DOHH2 (cell line): Measurements from ENCODE around the gene EEF1AKMT3.
"Not testable (repeated sequence)": the region's sequence is repeated elsewhere in the genome, so short reads cannot be mapped to it uniquely, and the experiment has no call there.

Experiments
- H3F3A ChIP-seq: fragments of 200-600 bp; sonication (generic), shearing (Covaris generic); 2 replicates; pipeline ENCODE4 v1.6.0; 2016; ENCODE audit warnings: antibody characterized with exemption, mild to moderate bottlenecking; ENCODE audit not compliant: control insufficient read depth, insufficient read depth
- H3K27ac ChIP-seq: fragments of 200-600 bp; sonication (generic); 2 replicates; pipeline ENCODE4 v1.5.1; 2014; ENCODE audit warnings: low read depth, mild to moderate bottlenecking, low read length, moderate library complexity
- H3K27me3 ChIP-seq: fragments of 200-600 bp; sonication (generic); 2 replicates; pipeline ENCODE4 v1.6.1; 2014; ENCODE audit warnings: mild to moderate bottlenecking, low read length, mixed read lengths; ENCODE audit not compliant: control insufficient read depth
- H3K36me3 ChIP-seq: fragments of 200-600 bp; sonication (generic); 2 replicates; pipeline ENCODE4 v1.6.1; 2014; ENCODE audit warnings: mild to moderate bottlenecking, low read length, moderate library complexity, mixed read lengths; ENCODE audit not compliant: control insufficient read depth
- H3K4me1 ChIP-seq: fragments of 200-600 bp; sonication (generic); 2 replicates; pipeline ENCODE4 v1.6.1; 2014; ENCODE audit warnings: mild to moderate bottlenecking, low read length, mixed read lengths; ENCODE audit not compliant: control insufficient read depth
- H3K4me2 ChIP-seq: fragments of 200-600 bp; sonication (generic); 2 replicates; pipeline ENCODE4 v1.6.0; 2014; ENCODE audit warnings: mild to moderate bottlenecking, low read length, moderate library complexity
- H3K4me3 ChIP-seq: fragments of 200-600 bp; sonication (generic); 2 replicates; pipeline ENCODE4 v1.5.1; 2014; ENCODE audit warnings: mild to moderate bottlenecking, low read length, mixed read lengths
- H3K79me2 ChIP-seq: fragments of 200-600 bp; sonication (generic); 2 replicates; pipeline ENCODE4 v1.6.1; 2014; ENCODE audit warnings: mild to moderate bottlenecking, low read length, mixed read lengths; ENCODE audit not compliant: control insufficient read depth
- H3K9me2 ChIP-seq: fragments of 200-600 bp; sonication (generic); replicated peaks from 2 replicates; pipeline ENCODE4 v1.6.1; 2014; ENCODE audit warnings: mild to moderate bottlenecking, low read length, mixed read lengths; ENCODE audit not compliant: control insufficient read depth
- H3K9me3 ChIP-seq: fragments of 200-600 bp; sonication (generic); 2 replicates; pipeline ENCODE4 v1.6.1; 2014; ENCODE audit warnings: antibody characterized with exemption, low read length, mixed read lengths; ENCODE audit not compliant: control insufficient read depth, insufficient read depth
- H4K20me1 ChIP-seq: fragments of 200-600 bp; sonication (generic); 2 replicates; pipeline ENCODE4 v1.6.0; 2014; ENCODE audit warnings: low read depth, mild to moderate bottlenecking, antibody characterized with exemption, low read length, moderate library complexity; ENCODE audit not compliant: control insufficient read depth, insufficient read depth
- CTCF ChIP-seq: fragments of 200-600 bp; sonication (generic); IDR thresholded peaks from one replicate; pipeline ENCODE4 v1.5.1; 2014; ENCODE audit warnings: antibody characterized with exemption, mild to moderate bottlenecking, low read depth, low read length; ENCODE audit not compliant: poor library complexity, severe bottlenecking
- EZH2phosphoT487 ChIP-seq: fragments of 200-600 bp; sonication (generic); IDR thresholded peaks from 2 replicates; pipeline ENCODE4 v1.6.1; 2017; ENCODE audit warnings: borderline replicate concordance, mild to moderate bottlenecking, antibody characterized with exemption, low read length, moderate library complexity, mixed read lengths

EEF1AKMT3 gene

GRCh38 chr12:57817261-57817989, 45.0 kb downstream of the EEF1AKMT3 start:
- no peak overlapping the region for H3K4me3 ChIP-seq
- H4K20me1 ChIP-seq, result no peaks in the 10 kb centered on the region
- H3K27ac ChIP-seq, result no peak overlapping the region
- H3K36me3 ChIP-seq, result no peaks in the 10 kb centered on the region
- no peaks in the 10 kb centered on the region for H3K9me2 ChIP-seq
- no peaks in the 10 kb centered on the region for H3F3A ChIP-seq
- H3K79me2 ChIP-seq, result no peaks in the 10 kb centered on the region
- H3K4me2 ChIP-seq, result no peak overlapping the region
- H3K27me3 ChIP-seq, result no peaks in the 10 kb centered on the region
- H3K4me1 ChIP-seq, result no peaks in the 10 kb centered on the region
- TF ChIP-seq EZH2phosphoT487 (no peak), CTCF (no peak)
- H3K9me3 ChIP-seq, result no peaks in the 10 kb centered on the region

- not testable (repeated sequence) for H3K4me2 ChIP-seq, H3K4me1 ChIP-seq, H3K9me2 ChIP-seq, H3K27me3 ChIP-seq, H3K9me3 ChIP-seq, H3F3A ChIP-seq, H3K36me3 ChIP-seq, H3K4me3 ChIP-seq, H3K79me2 ChIP-seq, H3K27ac ChIP-seq, H4K20me1 ChIP-seq
Observed at GRCh38 chr12:57817990-57818331, 45.5 kb downstream of the EEF1AKMT3 start.

GRCh38 chr12:57820119-57820518, 47.7 kb downstream of the EEF1AKMT3 start:
- H3K79me2 ChIP-seq, H3K9me3 ChIP-seq, H4K20me1 ChIP-seq, H3K4me1 ChIP-seq, H3K9me2 ChIP-seq, H3K4me2 ChIP-seq, H3K27me3 ChIP-seq, H3K4me3 ChIP-seq, H3F3A ChIP-seq, H3K27ac ChIP-seq: not testable (repeated sequence)
- H3K36me3 ChIP-seq, result peaks cover 24% of the 10 kb centered on the region

GRCh38 chr12:57821015-57821414, 48.6 kb downstream of the EEF1AKMT3 start:
- not testable (repeated sequence) for H3F3A ChIP-seq, H3K9me2 ChIP-seq, H3K27me3 ChIP-seq, H3K4me3 ChIP-seq, H3K79me2 ChIP-seq, H4K20me1 ChIP-seq, H3K4me2 ChIP-seq, H3K9me3 ChIP-seq, H3K27ac ChIP-seq, H3K4me1 ChIP-seq
- H3K36me3 ChIP-seq, result peaks cover 28% of the 10 kb centered on the region

GRCh38 chr12:57821474-57822214, 49.2 kb downstream of the EEF1AKMT3 start:
- Histone ChIP-seq H3K4me1 (no peaks in the 10 kb centered on the region), H3K36me3 (peaks cover 34% of the 10 kb centered on the region), H3K79me2 (no peaks in the 10 kb centered on the region), H3K4me2 (no peak overlapping the region), H3K27ac (no peak overlapping the region), H3K9me2 (no peaks in the 10 kb centered on the region), H3K27me3 (no peaks in the 10 kb centered on the region), H3F3A (no peaks in the 10 kb centered on the region), H3K9me3 (no peaks in the 10 kb centered on the region), H3K4me3 (no peak overlapping the region), H4K20me1 (no peaks in the 10 kb centered on the region)
- TF ChIP-seq EZH2phosphoT487 (no peak), CTCF (no peak)
